H9 (cell line): ENCODE results near the gene KDM4C. TPM values are rescaled to one million over a fixed set of nuclear protein-coding genes. Genes with fewer than 3 reads are reported as not detected.

Experiments
- DNase-seq: peaks from one replicate; pipeline ENCODE4 v3.0.0-alpha.2; 2017
- H2AFZ ChIP-seq: one replicate; pipeline ENCODE4 v1.6.1; 2013; ENCODE audit warnings: mild to moderate bottlenecking, low read length, control low read depth, moderate library complexity
- H2AK5ac ChIP-seq: 2 replicates; pipeline ENCODE4 v1.6.1; 2013; ENCODE audit warnings: low read length, control low read depth, mixed read lengths; ENCODE audit not compliant: insufficient read length
- H2BK120ac ChIP-seq: one replicate; pipeline ENCODE4 v1.6.1; 2013; ENCODE audit warnings: low read depth, mild to moderate bottlenecking, low read length, control low read depth, inconsistent platforms; ENCODE audit not compliant: poor library complexity, severe bottlenecking
- H2BK12ac ChIP-seq: 2 replicates; pipeline ENCODE4 v1.6.1; 2013; ENCODE audit warnings: low read length, control low read depth, mixed read lengths, low read depth; ENCODE audit not compliant: insufficient read length
- H2BK15ac ChIP-seq: 2 replicates; pipeline ENCODE4 v1.6.1; 2013; ENCODE audit warnings: low read depth, low read length, control low read depth
- H2BK20ac ChIP-seq: one replicate; pipeline ENCODE4 v1.6.1; 2013; ENCODE audit warnings: low read depth, mild to moderate bottlenecking, low read length, control low read depth, inconsistent platforms; ENCODE audit not compliant: poor library complexity, severe bottlenecking
- H2BK5ac ChIP-seq: 2 replicates; pipeline ENCODE4 v1.6.1; 2013; ENCODE audit warnings: low read length, control low read depth, mixed read lengths; ENCODE audit not compliant: insufficient read length
- H3K14ac ChIP-seq: 2 replicates; pipeline ENCODE4 v1.6.1; 2013; ENCODE audit warnings: low read length, control low read depth; ENCODE audit not compliant: insufficient read depth
- H3K18ac ChIP-seq: 2 replicates; pipeline ENCODE4 v1.6.1; 2013; ENCODE audit warnings: low read depth, mild to moderate bottlenecking, mixed read lengths, low read length, control low read depth; ENCODE audit not compliant: insufficient read length
- H3K23ac ChIP-seq: 2 replicates; pipeline ENCODE4 v1.6.1; 2013; ENCODE audit warnings: low read length, control low read depth, mixed read lengths, low read depth; ENCODE audit not compliant: insufficient read length
- H3K23me2 ChIP-seq: 2 replicates; pipeline ENCODE4 v1.6.1; 2013; ENCODE audit warnings: low read depth, mild to moderate bottlenecking, mixed read lengths, low read length, control low read depth; ENCODE audit not compliant: insufficient read length, poor library complexity, severe bottlenecking
- H3K27ac ChIP-seq: 2 replicates; pipeline ENCODE4 v1.5.1; 2013; ENCODE audit warnings: low read length, control low read depth, mixed read lengths, low read depth; ENCODE audit not compliant: insufficient read length
- H3K27me3 ChIP-seq: 2 replicates; pipeline ENCODE4 v1.6.1; 2013; ENCODE audit warnings: low read length, control low read depth, inconsistent platforms; ENCODE audit not compliant: insufficient read depth
- H3K4ac ChIP-seq: 2 replicates; pipeline ENCODE4 v1.6.1; 2013; ENCODE audit warnings: low read depth, mild to moderate bottlenecking, control low read depth, inconsistent platforms, low read length, moderate library complexity
- H3K4me1 ChIP-seq: 2 replicates; pipeline ENCODE4 v1.6.1; 2013; ENCODE audit warnings: low read length, control low read depth, inconsistent platforms; ENCODE audit not compliant: insufficient read depth
- H3K4me2 ChIP-seq: 2 replicates; pipeline ENCODE4 v1.6.1; 2013; ENCODE audit warnings: low read length, control low read depth, mixed read lengths; ENCODE audit not compliant: insufficient read length, insufficient read depth
- H3K56ac ChIP-seq: 2 replicates; pipeline ENCODE4 v1.6.1; 2013; ENCODE audit warnings: low read depth, mild to moderate bottlenecking, mixed read lengths, low read length, control low read depth; ENCODE audit not compliant: insufficient read length
- H3K79me1 ChIP-seq: 2 replicates; pipeline ENCODE4 v1.6.1; 2013; ENCODE audit warnings: low read depth, mild to moderate bottlenecking, moderate library complexity, low read length, control low read depth, inconsistent platforms; ENCODE audit not compliant: insufficient read depth, poor library complexity, severe bottlenecking
- H3K79me2 ChIP-seq: 2 replicates; pipeline ENCODE4 v1.6.1; 2013; ENCODE audit warnings: low read length, control low read depth, inconsistent platforms; ENCODE audit not compliant: insufficient read depth
- H3K9ac ChIP-seq: 2 replicates; pipeline ENCODE4 v1.6.1; 2013; ENCODE audit warnings: low read length, control low read depth, mixed read lengths; ENCODE audit not compliant: insufficient read length; ENCODE audit errors: extremely low read depth
- H3K9me3 ChIP-seq: one replicate; pipeline ENCODE4 v1.6.1; 2013; ENCODE audit warnings: low read depth, low read length, inconsistent platforms; ENCODE audit not compliant: control insufficient read depth
- H3T11ph ChIP-seq: one replicate; pipeline ENCODE4 v1.6.1; 2013; ENCODE audit warnings: mild to moderate bottlenecking, low read length, control low read depth, inconsistent platforms
- H4K20me1 ChIP-seq: one replicate; pipeline ENCODE4 v1.6.1; 2013; ENCODE audit not compliant: control insufficient read depth, insufficient read length, insufficient read depth
- H4K5ac ChIP-seq: 2 replicates; pipeline ENCODE4 v1.6.1; 2013; ENCODE audit warnings: low read depth, mild to moderate bottlenecking, mixed read lengths, low read length, control low read depth; ENCODE audit not compliant: insufficient read length
- H4K8ac ChIP-seq: replicated peaks from 2 replicates; pipeline ENCODE4 v1.6.1; 2013; ENCODE audit warnings: low read length, control low read depth, mixed read lengths, low read depth; ENCODE audit not compliant: insufficient read length
- H4K91ac ChIP-seq: 2 replicates; pipeline ENCODE4 v1.6.1; 2013; ENCODE audit warnings: low read depth, mild to moderate bottlenecking, moderate library complexity, mixed read lengths, low read length, control low read depth; ENCODE audit not compliant: insufficient read length
- H3K27ac Mint-ChIP-seq, 3 experiments: 2 replicates in 2 of 3; 3 replicates in 1 of 3; pipeline ENCODE4 v1.8.0; 2020 to 2021; ENCODE audit warnings: mixed read lengths in 3 of 3, mild to moderate bottlenecking in 1 of 3, moderate library complexity in 1 of 3
- H3K27me3 Mint-ChIP-seq: 2 replicates; pipeline ENCODE4 v1.8.0; 2021; ENCODE audit warnings: low read depth, mild to moderate bottlenecking, moderate library complexity, mixed read lengths
- H3K36me3 Mint-ChIP-seq, 3 experiments: 2 replicates in 2 of 3; 3 replicates in 1 of 3; pipeline ENCODE4 v1.8.0; 2020 to 2021; ENCODE audit warnings: low read depth in 3 of 3, mixed read lengths in 3 of 3; ENCODE audit not compliant: insufficient read depth in 1 of 3
- H3K4me1 Mint-ChIP-seq, 2 experiments: 2 replicates each; pipeline ENCODE4 v1.8.0; 2020; ENCODE audit warnings: mixed read lengths in 2 of 2
- H3K4me3 Mint-ChIP-seq, 2 experiments: 2 replicates in 1 of 2; 3 replicates in 1 of 2; pipeline ENCODE4 v1.8.0; 2020 to 2021; ENCODE audit warnings: mild to moderate bottlenecking in 2 of 2, mixed read lengths in 2 of 2, moderate library complexity in 1 of 2
- H3K9me3 Mint-ChIP-seq, 2 experiments: 2 replicates in 1 of 2; 3 replicates in 1 of 2; pipeline ENCODE4 v1.8.0; 2020; ENCODE audit warnings: mild to moderate bottlenecking in 2 of 2, mixed read lengths in 2 of 2, moderate library complexity in 1 of 2
- whole genome bisulfite sequencing: extraction: QIAGEN DNeasy Blood & Tissue Kit; methylation state at CpG from one replicate; pipeline ENCODE4 v1.1.7; 2013; ENCODE audit warnings: missing lambda C conversion rate, low lambda C conversion rate, mixed read lengths; ENCODE audit not compliant: insufficient read length; ENCODE audit errors: extremely low coverage; 5-methylcytosine and 5-hydroxymethylcytosine counted together
- total RNA-seq: library from RNA; stranded (reverse); gene quantifications from 2 replicates; pipeline ENCODE4 v1.2.1, GENCODE V29; 2021
- TF ChIP-seq, protein P1 (sequence below): fragments of 200-600 bp; sonication (generic); conservative IDR thresholded peaks from 3 replicates; pipeline ENCODE4 v1.8.0; 2021; ENCODE audit warnings: antibody characterized with exemption, mild to moderate bottlenecking

KDM4C gene
- total RNA-seq, 1 experiment from 2014 or later = 24.0 TPM

DNA sequence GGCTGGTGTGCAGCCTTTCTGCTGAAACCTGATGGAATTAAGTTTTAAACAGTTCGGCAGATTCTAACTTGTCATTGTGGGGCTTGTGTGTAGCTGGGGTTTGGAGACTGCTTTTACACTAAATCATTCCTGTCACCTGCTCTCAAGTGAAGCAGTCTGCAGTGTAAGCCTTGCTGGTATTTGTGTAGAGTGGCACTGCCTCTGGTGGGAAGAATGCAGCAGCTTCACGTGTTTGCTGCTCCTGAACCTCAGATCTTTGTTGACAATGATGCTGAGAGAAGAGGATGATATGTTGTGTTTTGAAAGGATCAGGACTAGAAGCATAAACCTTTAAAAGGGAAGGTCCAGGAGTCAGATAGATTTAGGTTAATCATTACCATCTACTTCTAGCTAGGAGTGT, 88.1 kb downstream of the KDM4C start:
- no peaks in the 10 kb centered on the region for H4K20me1 ChIP-seq
- H3K27ac Mint-ChIP-seq = peak overlapping the region in 2 of 3 experiments; percentile 1 to 34; a peak in 3 of 7 replicates
- H3K27me3 ChIP-seq = no peaks in the 10 kb centered on the region
- H3K18ac ChIP-seq = no peak overlapping the region
- H4K5ac ChIP-seq = no peak overlapping the region
- H3K4ac ChIP-seq = no peak overlapping the region
- no peaks in the 10 kb centered on the region for H3K79me2 ChIP-seq
- H2BK15ac ChIP-seq = no peak overlapping the region
- H3K23ac ChIP-seq = no peak overlapping the region
- no peak overlapping the region for H2BK20ac ChIP-seq
- H2AK5ac ChIP-seq = no peak overlapping the region
- H3K4me1 ChIP-seq = no peaks in the 10 kb centered on the region
- no peak overlapping the region for H3T11ph ChIP-seq
- no peaks in the 10 kb centered on the region for H3K27me3 Mint-ChIP-seq
- H3K9me3 Mint-ChIP-seq = no peaks in the 10 kb centered on the region
- H3K36me3 Mint-ChIP-seq = peaks cover 0 to 7% (median 0%) of the 10 kb centered on the region in 3 experiments; a peak in 2 of 7 replicates
- no peaks in the 10 kb centered on the region for H3K79me1 ChIP-seq
- H3K4me3 Mint-ChIP-seq = no peak overlapping the region
- H3K4me1 Mint-ChIP-seq = peaks cover 6 to 9% of the 10 kb centered on the region in 2 experiments
- no peaks in the 10 kb centered on the region for H3K23me2 ChIP-seq
- H3K4me2 ChIP-seq = no peak overlapping the region
- peak; percentile 49 for DNase-seq
- no peak overlapping the region for H2BK12ac ChIP-seq
- TF ChIP-seq, protein P1, sequence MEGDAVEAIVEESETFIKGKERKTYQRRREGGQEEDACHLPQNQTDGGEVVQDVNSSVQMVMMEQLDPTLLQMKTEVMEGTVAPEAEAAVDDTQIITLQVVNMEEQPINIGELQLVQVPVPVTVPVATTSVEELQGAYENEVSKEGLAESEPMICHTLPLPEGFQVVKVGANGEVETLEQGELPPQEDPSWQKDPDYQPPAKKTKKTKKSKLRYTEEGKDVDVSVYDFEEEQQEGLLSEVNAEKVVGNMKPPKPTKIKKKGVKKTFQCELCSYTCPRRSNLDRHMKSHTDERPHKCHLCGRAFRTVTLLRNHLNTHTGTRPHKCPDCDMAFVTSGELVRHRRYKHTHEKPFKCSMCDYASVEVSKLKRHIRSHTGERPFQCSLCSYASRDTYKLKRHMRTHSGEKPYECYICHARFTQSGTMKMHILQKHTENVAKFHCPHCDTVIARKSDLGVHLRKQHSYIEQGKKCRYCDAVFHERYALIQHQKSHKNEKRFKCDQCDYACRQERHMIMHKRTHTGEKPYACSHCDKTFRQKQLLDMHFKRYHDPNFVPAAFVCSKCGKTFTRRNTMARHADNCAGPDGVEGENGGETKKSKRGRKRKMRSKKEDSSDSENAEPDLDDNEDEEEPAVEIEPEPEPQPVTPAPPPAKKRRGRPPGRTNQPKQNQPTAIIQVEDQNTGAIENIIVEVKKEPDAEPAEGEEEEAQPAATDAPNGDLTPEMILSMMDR = peak; percentile 74
- WGBS = no CpG with 5 or more reads among the region's 2 CpGs
- no peaks in the 10 kb centered on the region for H3K9me3 ChIP-seq
- H2BK120ac ChIP-seq = no peak overlapping the region
- no peak overlapping the region for H3K9ac ChIP-seq
- no peak overlapping the region for H4K91ac ChIP-seq
- no peak overlapping the region for H3K56ac ChIP-seq
- H3K27ac ChIP-seq = no peak overlapping the region
- no peak overlapping the region for H2BK5ac ChIP-seq
- H4K8ac ChIP-seq = no peak overlapping the region
- H3K14ac ChIP-seq = no peak overlapping the region
- H2AFZ ChIP-seq = no peak overlapping the region
